HG03280 (cell line): ENCODE data around the gene RPL10A.
"Not testable (repeated sequence)": the region's sequence is repeated elsewhere in the genome, so short reads cannot be mapped to it uniquely, and the experiment has no call there.

ENCODE experiments used
- ATAC-seq: cut with Tn5 transposase; IDR thresholded peaks from one replicate; pipeline ENCODE4 v1.9.1; 2021; ENCODE audit warnings: mild to moderate bottlenecking, moderate library complexity; ENCODE audit not compliant: unreplicated experiment

Gene RPL10A

GRCh38 chr6:35508542-35508941, 40.3 kb downstream of the RPL10A start:
- no peak for ATAC-seq

- ATAC-seq: no peak
Measured at GRCh38 chr6:35510916-35511561, 42.8 kb downstream of the RPL10A start.

- ATAC-seq: no peak
Measured at GRCh38 chr6:35511562-35511941, 43.4 kb downstream of the RPL10A start.

GRCh38 chr6:35512006-35512405, 43.8 kb downstream of the RPL10A start:
- no peak for ATAC-seq

GRCh38 chr6:35512740-35513139, 44.5 kb downstream of the RPL10A start, which contains the start of gene TULP1:
TSS of gene TULP1 (minus strand) at chr6:35512896. CDS start at chr6:35512858, 38 bp downstream.
- no peak for ATAC-seq

- no peak for ATAC-seq
Measured at GRCh38 chr6:35514587-35514986, 46.4 kb downstream of the RPL10A start.

- not testable (repeated sequence) for ATAC-seq
Measured at GRCh38 chr6:35515939-35516338, 47.7 kb downstream of the RPL10A start.

- no peak for ATAC-seq
Measured at GRCh38 chr6:35516712-35517111, 48.5 kb downstream of the RPL10A start.

GRCh38 chr6:35517978-35518377, 49.8 kb downstream of the RPL10A start:
- not testable (repeated sequence) for ATAC-seq

- ATAC-seq: no peak
Measured at GRCh38 chr6:35518566-35519312, 50.5 kb downstream of the RPL10A start.

- ATAC-seq: no peak
Measured at GRCh38 chr6:35519313-35520015, 51.3 kb downstream of the RPL10A start.
